HFF-Myc (cell line): ENCODE results near the gene ARMC8.

Experiments used
- DNase-seq: peaks from one replicate; pipeline ENCODE4 v3.0.0-alpha.2; 2011; ENCODE audit warnings: low read depth; ENCODE audit errors: extremely low read depth
- H3K4me3 ChIP-seq: replicated peaks from 2 replicates; pipeline ENCODE4 v1.5.1; 2011; ENCODE audit warnings: low read depth, mild to moderate bottlenecking, control low read depth, low read length
- TF ChIP-seq, protein P1 (sequence below): IDR thresholded peaks from 2 replicates; pipeline ENCODE4 v1.5.1; 2012; ENCODE audit warnings: mild to moderate bottlenecking, low read depth, low read length, control low read depth; ENCODE audit errors: missing control alignments

The ARMC8 gene

DNA sequence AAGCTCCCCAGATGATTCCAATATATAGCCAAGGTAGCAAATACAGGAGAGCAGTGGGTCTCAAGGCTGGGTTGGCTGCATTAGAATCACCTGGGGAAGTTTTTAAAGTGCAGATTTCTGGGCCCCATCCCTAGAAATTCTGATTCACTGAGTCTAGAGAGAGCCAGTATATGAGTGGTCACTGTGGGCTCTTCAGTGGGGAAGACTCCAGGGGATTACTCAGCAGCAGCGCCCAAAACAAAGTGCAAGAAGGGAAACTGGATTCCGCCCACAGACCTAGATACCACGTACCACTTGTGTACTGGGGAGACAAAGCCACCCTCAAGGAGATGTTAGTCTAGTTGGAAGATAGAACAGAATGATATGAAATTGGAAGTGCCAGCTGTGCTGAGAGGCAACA lies 102.6 kb downstream of the ARMC8 start:
- TF ChIP-seq, protein P1, sequence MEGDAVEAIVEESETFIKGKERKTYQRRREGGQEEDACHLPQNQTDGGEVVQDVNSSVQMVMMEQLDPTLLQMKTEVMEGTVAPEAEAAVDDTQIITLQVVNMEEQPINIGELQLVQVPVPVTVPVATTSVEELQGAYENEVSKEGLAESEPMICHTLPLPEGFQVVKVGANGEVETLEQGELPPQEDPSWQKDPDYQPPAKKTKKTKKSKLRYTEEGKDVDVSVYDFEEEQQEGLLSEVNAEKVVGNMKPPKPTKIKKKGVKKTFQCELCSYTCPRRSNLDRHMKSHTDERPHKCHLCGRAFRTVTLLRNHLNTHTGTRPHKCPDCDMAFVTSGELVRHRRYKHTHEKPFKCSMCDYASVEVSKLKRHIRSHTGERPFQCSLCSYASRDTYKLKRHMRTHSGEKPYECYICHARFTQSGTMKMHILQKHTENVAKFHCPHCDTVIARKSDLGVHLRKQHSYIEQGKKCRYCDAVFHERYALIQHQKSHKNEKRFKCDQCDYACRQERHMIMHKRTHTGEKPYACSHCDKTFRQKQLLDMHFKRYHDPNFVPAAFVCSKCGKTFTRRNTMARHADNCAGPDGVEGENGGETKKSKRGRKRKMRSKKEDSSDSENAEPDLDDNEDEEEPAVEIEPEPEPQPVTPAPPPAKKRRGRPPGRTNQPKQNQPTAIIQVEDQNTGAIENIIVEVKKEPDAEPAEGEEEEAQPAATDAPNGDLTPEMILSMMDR, result no peak
- H3K4me3 ChIP-seq, result no peak overlapping the region
- no peak for DNase-seq

DNA sequence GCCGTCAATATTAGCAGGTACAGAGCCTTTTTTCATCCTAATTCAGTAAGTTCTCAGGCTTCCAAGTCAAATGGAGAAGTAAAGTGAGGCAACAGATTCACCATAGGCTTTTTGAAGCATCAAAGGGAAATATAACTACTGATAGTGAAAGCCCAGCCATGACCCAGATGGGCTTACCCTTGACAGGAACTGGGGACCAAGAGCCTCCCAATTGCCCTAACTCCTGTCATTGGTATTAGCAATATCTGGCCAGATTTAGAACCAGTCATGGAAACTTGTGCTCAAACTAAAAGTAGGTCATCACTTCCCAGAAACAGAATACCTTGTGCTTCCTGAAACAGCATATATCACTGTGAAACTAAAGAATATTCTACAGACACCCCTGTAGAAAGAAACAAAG lies 109.5 kb downstream of the ARMC8 start:
- TF ChIP-seq, protein P1, result no peak
- H3K4me3 ChIP-seq, result no peak overlapping the region
- DNase-seq, result no peak

DNA sequence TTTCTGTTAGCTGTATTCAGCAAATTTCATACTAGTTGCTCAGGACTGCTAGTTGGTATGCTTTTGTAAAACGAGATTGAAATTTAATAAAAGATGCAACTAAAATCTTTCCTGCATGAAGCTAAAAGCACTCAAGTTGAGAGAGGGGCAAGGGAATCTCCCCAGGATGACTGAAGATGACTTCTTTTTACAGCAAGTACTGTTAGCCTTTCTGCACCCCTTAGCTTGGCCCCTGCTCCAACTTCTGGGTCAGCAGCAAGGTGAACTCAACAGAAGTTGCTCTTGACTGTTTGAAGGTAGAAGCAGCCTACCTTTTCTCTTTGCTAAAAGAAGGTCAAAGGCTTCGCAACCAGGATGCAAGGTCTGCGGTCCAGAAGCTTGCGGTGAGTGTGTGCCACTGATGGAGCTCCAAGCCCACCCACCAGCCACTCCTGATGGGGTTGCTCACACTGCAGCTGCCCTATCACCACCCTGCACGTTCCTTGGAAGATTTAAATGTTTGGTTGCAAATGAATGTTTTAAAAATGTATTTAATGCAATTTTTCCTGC lies 110.0 kb downstream of the ARMC8 start:
- DNase-seq, result no peak
- TF ChIP-seq, protein P1, result no peak

DNA sequence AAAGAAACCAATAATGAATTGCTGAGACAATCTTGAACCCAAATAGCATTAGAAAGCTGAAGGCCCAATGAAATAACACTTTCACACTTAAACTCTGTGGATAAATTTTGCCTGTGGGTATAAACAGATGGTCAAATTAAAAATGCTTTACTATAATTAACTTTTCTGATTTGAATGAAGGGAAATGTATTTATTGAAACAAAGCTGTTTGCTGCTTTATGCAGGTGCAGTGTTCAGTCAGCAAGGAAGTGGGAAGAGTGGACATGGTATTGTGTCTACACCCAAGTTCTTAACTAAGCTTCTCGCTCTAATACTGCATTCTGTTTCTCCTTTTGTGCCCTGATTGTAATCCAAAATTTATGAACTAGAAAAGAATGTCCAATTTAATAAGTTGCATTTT lies 110.8 kb downstream of the ARMC8 start:
- no peak overlapping the region for H3K4me3 ChIP-seq
- TF ChIP-seq, protein P1, result no peak
- no peak for DNase-seq

More for the DNA sequence above, 110.0 kb downstream of the ARMC8 start:
- no peak overlapping the region for H3K4me3 ChIP-seq

DNA sequence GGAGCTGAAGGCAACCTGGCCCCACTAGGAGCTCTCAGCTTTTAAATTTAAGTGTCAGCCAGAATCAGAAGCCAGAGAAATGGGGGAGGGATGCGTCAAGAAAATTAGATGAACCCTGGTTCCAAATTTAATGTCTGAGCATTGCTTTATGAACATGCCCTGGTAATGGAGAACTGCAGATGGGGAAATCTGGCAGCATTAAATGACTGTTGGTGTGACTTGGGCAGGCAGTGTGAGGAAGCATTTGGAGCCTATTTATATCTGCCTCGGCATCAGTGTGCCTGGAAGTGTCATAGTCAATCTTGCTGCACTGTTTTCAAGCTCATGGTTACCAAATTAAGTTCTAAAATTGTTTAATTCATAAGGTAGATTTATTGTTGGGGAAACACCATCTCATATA lies 113.5 kb downstream of the ARMC8 start:
- TF ChIP-seq, protein P1, result no peak
- no peak for DNase-seq
- H3K4me3 ChIP-seq, result no peak overlapping the region

DNA sequence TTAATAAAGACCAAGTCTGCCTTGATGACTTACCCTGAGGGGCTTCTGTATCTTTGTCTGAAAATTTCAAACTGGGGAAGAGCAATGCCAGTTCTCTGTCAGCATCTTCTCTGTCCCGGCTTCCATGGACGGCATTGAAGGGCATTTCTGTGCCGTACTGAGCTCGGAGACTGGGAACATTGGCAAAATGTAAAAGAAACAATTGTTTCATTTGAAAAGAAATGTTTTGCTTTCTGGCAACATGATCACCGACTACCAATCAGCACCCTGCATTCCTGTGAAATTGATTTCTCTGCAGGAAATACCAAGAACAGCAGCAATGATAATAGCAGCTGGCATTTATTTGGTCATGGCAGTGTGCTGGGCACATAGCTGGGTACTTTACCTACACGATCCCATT lies 116.4 kb downstream of the ARMC8 start:
- no peak for DNase-seq
- TF ChIP-seq, protein P1, result no peak
- no peak overlapping the region for H3K4me3 ChIP-seq

DNA sequence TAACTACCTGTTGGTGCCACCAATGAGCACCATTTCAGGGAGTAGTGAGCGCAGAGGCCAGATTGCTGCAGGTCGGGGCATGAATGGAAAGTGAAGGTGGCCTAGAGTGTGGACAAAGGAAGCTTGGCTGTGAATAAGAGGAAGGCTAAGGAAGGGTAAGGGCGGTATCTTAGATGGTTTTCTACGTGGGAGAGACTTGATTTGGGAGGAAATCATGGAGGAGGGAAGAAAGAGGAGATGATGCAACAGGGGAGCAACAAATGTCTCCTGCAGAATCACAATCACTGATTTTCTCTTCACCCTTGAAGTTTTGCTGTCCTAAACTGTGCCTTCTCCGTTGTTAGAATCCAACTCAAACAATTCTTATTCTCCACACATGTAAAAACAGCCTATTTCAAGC lies 120.8 kb downstream of the ARMC8 start:
- no peak for DNase-seq
- no peak overlapping the region for H3K4me3 ChIP-seq
- TF ChIP-seq, protein P1, result no peak
